KMS-11 (cell line): Measurements from ENCODE around the gene DCHS2.

Experiments
- H2AFZ ChIP-seq: fragments of 200-600 bp; sonication (generic); 2 replicates; pipeline ENCODE4 v1.6.1; 2016; ENCODE audit warnings: antibody characterized with exemption, mixed run types, low read depth
- H3K27ac ChIP-seq: fragments of 200-600 bp; sonication (generic); 2 replicates; pipeline ENCODE4 v1.6.1; 2016; ENCODE audit warnings: mild to moderate bottlenecking, mixed run types
- H3K27me3 ChIP-seq: fragments of 200-600 bp; sonication (generic); 2 replicates; pipeline ENCODE4 v1.6.1; 2017; ENCODE audit warnings: mild to moderate bottlenecking, low read depth, mixed run types, moderate library complexity; ENCODE audit not compliant: insufficient read depth
- H3K36me3 ChIP-seq: fragments of 200-600 bp; sonication (generic); 2 replicates; pipeline ENCODE4 v1.6.1; 2017; ENCODE audit warnings: mild to moderate bottlenecking, mixed run types; ENCODE audit not compliant: insufficient read depth
- H3K4me1 ChIP-seq: fragments of 200-600 bp; sonication (generic); 2 replicates; pipeline ENCODE4 v1.6.1; 2016; ENCODE audit warnings: mild to moderate bottlenecking, low read depth, mixed run types; ENCODE audit not compliant: poor library complexity, severe bottlenecking
- H3K4me2 ChIP-seq: fragments of 200-600 bp; sonication (generic); 2 replicates; pipeline ENCODE4 v1.7.0; 2016; ENCODE audit warnings: mild to moderate bottlenecking, mixed run types
- H3K4me3 ChIP-seq: fragments of 200-600 bp; sonication (generic); IDR thresholded peaks from 2 replicates; pipeline ENCODE4 v1.6.1; 2017; ENCODE audit warnings: low read depth, low read length, mixed read lengths; ENCODE audit not compliant: insufficient read depth
- H3K79me2 ChIP-seq: fragments of 200-600 bp; sonication (generic); 2 replicates; pipeline ENCODE4 v1.6.1; 2016; ENCODE audit warnings: low read depth, mixed run types; ENCODE audit not compliant: insufficient read depth
- H3K9ac ChIP-seq: fragments of 200-600 bp; sonication (generic); 2 replicates; pipeline ENCODE4 v1.6.1; 2016; ENCODE audit warnings: mild to moderate bottlenecking, mixed run types
- H4K20me1 ChIP-seq: fragments of 200-600 bp; sonication (generic); 2 replicates; pipeline ENCODE4 v1.6.1; 2016; ENCODE audit warnings: mild to moderate bottlenecking, mixed run types; ENCODE audit not compliant: insufficient read depth
- CTCF ChIP-seq: fragments of 200-600 bp; sonication (generic); conservative IDR thresholded peaks from 2 replicates; pipeline ENCODE4 v1.6.1; 2017; ENCODE audit warnings: low read depth, mild to moderate bottlenecking, antibody characterized with exemption, low read length, moderate library complexity, mixed read lengths

Gene DCHS2

DNA sequence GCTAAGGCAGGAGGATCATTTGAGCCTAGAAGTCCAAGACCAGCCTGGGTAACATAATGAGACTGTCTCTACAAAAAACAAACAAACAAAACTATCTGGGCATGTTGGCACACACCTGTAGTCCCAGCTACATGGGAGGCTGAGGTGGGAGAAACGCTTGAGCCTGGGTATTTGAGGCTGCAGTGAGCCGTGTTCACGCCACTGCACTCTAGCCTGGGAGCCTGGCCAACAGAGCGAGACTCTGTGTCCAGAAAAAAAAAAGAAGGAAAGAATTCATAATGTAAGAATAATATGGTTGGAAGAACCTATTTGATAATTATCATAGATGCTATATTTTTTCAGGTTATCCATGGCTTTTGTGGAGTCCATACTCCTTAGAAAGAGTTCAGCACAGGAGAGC is 26.0 kb upstream of the DCHS2 start:
- Histone ChIP-seq H3K9ac (no peak overlapping the region), H3K27ac (no peak overlapping the region), H3K4me1 (no peaks in the 10 kb centered on the region), H3K79me2 (no peaks in the 10 kb centered on the region), H3K36me3 (no peaks in the 10 kb centered on the region), H3K4me3 (no peak overlapping the region), H3K27me3 (no peaks in the 10 kb centered on the region), H3K4me2 (no peak overlapping the region), H2AFZ (no peak overlapping the region), H4K20me1 (no peaks in the 10 kb centered on the region)
- TF ChIP-seq CTCF: no peak

DNA sequence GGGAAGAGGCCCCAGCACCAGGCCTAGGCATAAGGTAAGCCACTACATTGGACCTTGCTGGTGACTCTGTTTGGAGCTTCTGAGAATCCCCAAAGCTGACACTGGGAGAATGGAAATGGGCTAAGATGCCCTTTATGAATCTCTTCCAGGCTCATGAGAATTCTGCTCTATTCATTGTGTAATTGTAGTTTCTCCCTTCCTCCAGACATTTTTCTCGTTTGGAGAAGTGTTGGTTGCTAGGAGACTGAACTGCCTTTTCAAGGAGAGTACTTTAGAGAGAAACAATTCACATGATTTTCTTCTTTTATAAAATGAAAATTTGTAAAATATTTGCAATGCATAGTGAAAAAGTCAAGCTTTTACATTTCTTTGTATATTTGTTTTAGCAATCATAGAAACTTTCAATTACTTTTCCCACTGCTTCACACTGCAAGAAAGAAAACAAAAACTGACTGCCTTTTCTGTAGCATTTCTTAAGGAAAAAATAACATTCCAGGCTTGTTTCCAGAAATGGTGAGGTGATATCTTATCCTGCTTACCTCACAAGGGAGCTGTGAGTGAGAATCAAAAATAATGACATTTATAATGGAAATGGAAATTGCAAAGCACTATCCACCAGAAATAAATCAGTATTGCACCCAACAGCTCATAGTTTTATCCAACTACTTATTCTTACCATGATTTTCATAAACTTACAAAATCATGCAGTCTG is 24.9 kb upstream of the DCHS2 start:
- no peak for TF ChIP-seq CTCF
- Histone ChIP-seq H3K9ac (no peak overlapping the region), H4K20me1 (no peaks in the 10 kb centered on the region), H3K27me3 (no peaks in the 10 kb centered on the region), H3K79me2 (no peaks in the 10 kb centered on the region), H3K4me1 (no peaks in the 10 kb centered on the region), H2AFZ (no peak overlapping the region), H3K36me3 (no peaks in the 10 kb centered on the region), H3K4me2 (no peak overlapping the region), H3K4me3 (no peak overlapping the region), H3K27ac (no peak overlapping the region)

DNA sequence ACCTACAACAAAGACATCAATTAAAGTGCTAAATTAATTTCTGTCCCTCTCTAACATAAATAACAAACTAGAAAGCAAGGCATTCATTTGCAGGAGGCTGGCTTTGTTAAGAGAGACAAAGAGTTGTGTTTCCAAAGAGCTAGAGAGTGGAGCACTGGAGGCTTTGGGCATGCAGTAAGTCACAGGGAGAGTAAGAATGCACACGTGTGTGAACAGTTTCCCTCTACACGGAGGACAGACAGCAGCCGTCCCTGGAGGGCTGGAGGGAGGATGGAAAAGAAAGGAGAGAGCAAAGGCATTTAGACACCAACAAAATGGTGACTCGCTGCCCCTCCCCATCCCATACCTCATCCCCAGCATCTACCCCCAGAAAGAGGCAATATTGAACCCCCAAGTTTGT is 20.4 kb upstream of the DCHS2 start:
- H3K79me2 ChIP-seq: no peaks in the 10 kb centered on the region
- H3K27ac ChIP-seq: no peak overlapping the region
- TF ChIP-seq CTCF: no peak
- no peaks in the 10 kb centered on the region for H3K36me3 ChIP-seq
- H3K9ac ChIP-seq: no peak overlapping the region
- H3K27me3 ChIP-seq: no peaks in the 10 kb centered on the region
- no peaks in the 10 kb centered on the region for H3K4me1 ChIP-seq
- no peaks in the 10 kb centered on the region for H4K20me1 ChIP-seq
- H3K4me3 ChIP-seq: no peak overlapping the region
- H2AFZ ChIP-seq: no peak overlapping the region
- H3K4me2 ChIP-seq: no peak overlapping the region

DNA sequence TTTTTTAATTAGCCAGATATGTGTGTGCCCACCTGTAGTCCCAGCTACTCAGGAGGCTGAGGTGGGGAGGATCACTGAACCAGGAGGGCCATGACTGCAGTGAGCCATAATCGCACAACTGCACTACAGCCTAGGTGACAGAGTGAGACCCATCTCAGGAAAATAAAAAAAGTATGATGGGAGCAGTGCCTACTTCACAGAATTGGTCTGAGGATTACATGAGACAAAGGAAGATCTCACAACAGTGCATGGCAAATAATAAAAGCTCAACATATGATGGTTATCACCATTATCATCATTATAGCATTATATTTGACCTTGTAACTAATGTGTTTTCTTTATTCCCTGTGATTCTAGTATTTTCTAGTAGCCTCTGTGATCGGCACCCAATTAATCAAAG is 19.9 kb upstream of the DCHS2 start:
- Histone ChIP-seq H3K4me1 (no peaks in the 10 kb centered on the region), H3K27me3 (no peaks in the 10 kb centered on the region), H3K36me3 (no peaks in the 10 kb centered on the region), H4K20me1 (no peaks in the 10 kb centered on the region), H2AFZ (no peak overlapping the region), H3K4me2 (no peak overlapping the region), H3K9ac (no peak overlapping the region), H3K4me3 (no peak overlapping the region), H3K79me2 (no peaks in the 10 kb centered on the region), H3K27ac (no peak overlapping the region)
- TF ChIP-seq CTCF: no peak
